HG02970 (cell line): ENCODE measurements around the gene NSG1.
"Not testable (repeated sequence)": the region's sequence is repeated elsewhere in the genome, so short reads cannot be mapped to it uniquely, and the experiment has no call there.

Experiments used
- ATAC-seq: cut with Tn5 transposase; IDR thresholded peaks from one replicate; pipeline ENCODE4 v1.9.1; 2021; ENCODE audit warnings: mild to moderate bottlenecking, moderate library complexity, moderate number of reproducible peaks; ENCODE audit not compliant: unreplicated experiment, low FRiP score

Gene NSG1

DNA sequence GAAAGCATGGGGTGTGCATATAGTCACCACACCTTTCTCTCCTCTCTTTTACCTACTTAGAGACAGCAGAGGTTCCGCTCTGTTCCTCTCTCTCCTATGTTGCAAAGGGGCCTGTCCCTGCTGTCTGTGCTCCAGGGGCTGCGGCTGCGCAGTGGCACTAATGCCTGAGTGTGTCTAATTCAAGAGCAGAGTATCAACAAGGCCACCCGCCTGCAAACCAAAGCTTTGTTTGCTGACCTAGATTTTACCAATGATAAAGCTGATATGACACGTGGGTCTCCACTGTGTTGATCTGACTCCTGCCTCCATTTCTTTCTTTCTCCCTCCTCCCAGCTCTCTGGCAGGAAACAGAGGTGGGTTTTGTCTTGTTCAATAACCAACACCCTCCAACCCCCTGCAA is 74.9 kb downstream of the NSG1 start:
- no peak for ATAC-seq

DNA sequence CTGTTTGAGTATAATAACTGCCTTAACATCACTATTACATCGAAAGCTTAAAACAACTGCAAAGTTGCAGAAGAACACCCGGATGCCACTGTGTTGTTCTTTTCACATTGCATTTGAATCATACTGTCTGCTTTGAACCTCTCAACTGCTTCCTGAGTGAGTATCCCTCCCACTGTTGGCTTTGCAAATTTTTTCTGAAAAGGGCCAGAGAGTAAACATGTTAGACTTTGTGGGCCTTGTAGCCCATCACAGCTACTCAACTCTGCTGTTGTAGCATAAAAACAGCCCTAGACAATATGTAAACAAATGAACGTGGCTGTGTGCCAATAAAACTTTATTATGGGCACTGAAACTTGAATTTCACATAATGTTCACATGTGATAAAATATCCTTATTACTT is 76.1 kb downstream of the NSG1 start:
- ATAC-seq: no peak

DNA sequence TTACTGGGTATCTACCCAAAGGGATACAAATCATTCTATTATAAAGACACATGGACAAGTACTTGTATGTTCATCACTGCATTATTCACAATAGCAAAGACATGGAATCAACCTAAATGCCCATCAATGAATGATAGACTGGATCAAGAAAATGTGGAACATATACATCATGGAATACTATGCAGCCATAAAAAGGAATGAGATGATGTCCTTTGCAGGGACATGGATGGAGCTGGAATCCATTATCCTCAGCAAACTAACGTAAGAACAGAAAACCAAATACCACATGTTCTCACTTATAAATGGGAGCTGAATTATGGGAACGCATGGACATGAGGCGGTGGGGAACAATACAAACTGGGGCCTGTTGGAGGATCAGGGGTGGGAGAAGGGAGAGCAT is 78.3 kb downstream of the NSG1 start:
- not testable (repeated sequence) for ATAC-seq
